ENCODE results near the gene NAALADL2. TPM values are rescaled to one million over a fixed set of nuclear protein-coding genes. Genes with fewer than 3 reads are reported as not detected.
"Not testable (repeated sequence)": the region's sequence is repeated elsewhere in the genome, so short reads cannot be mapped to it uniquely, and the experiment has no call there.

Gene NAALADL2
- total RNA-seq, 1 donor from 2014 or later = 1.3 TPM

DNA sequence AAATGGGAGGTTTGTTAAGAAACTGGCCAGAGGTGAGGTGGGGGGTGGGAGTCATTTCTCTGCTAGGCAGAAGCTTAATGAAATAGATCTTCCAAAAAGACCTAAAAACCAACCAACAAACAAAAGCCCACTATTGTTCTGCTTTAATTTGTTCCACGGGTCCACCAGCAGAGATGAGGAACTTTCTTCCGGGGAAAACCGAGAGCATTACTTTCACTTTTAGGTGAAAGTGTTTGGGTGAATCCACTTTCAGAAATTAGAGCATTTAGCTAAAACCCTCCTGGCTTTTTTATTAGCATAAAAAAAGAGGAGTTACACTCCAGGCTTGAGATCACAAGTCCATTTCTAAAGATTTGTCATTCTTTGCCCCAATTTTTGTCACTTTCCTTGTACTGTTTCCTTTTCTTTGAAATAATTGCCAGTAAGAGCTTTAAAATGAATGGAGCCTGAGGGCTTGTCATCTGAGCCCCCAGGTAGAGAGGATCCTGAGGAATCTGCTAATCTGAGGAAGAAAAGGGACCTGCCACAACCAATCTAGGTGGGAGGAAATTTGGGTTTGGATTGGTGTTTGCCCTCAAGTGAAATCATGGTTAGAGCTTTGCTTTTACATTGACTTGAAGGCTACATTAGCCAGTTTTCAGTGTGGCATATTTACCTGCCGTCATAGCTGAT, 667.6 kb downstream of the NAALADL2 start:
- no peak for DNase-seq (ENCODE audit: extremely low read depth, low read depth, low spot score)

DNA sequence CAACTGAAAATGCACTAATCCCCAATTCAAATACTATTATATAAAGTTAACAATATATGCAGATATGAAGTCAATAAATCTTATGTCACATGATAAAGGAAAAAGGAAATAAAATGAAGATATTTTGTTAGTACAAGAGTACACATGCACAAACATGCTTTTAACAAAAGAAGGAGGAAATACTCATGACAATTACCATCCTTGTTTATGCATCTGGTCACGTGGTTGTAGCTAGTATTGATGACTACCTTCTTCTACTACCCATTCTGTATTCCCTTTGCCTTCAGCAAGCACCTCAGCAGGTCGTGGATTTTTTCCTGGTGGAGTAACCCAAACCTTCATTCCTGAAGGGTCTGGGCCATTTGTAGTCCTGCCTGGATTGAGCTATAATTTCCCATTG, 669.6 kb downstream of the NAALADL2 start:
- DNase-seq (ENCODE audit: extremely low read depth, low read depth, low spot score) = not testable (repeated sequence)

DNA sequence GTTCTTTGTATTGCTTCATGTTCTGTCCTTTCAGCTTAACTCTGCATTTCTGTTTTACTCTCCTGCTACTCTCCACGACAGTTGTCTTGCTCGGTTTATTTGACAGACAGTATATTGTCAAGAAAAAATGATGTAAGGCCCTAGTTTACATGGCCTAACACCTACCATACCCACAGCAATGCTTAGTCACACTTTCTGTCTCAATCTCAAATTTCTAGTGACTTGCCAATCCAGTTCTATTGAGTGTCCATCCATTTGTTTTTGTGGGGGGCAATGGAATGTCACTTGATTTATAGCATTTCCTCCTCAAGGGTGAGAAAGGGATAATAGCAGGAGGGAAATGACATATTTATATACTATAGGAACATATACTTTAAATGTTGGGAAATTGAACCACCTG, 676.2 kb downstream of the NAALADL2 start:
- no peak for DNase-seq (ENCODE audit: extremely low read depth, low read depth, low spot score)

DNA sequence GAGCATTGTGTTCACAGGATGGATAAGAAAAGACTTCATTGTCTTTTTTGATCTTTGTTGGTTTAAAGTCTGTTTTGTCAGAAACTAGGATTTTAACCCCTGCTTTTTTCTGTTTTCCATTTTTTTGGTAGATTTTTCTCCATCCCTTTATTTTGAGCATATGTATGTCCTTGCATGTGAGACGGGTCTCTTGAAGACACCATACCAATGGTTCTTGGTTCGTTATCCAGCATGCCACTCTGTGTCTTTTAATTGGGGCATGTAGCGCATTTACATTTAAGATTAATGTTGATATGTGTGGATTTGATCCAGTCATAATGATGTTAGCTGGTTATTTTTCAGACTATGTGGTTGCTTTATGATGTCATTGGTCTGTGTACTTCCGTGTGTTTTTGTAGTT, 687.0 kb downstream of the NAALADL2 start:
- no peak for DNase-seq (ENCODE audit: extremely low read depth, low read depth, low spot score)

DNA sequence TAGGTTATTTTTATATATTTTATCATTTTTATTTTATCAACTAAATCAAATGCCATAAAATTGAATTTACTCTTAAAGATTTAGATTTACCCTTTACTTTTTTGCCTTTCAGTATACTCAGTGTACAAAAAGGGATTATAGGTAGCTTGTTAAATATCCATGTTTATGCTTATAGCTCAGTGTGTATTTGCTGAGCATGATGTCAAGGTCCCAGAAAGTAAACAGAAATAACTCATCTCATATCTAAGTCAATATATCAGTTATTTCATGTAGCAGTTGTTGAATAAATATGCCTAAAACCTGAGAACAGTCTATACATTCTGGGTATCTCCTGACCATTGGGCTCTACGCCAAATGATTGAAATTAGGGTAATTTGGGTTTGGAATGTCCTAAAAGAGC, 693.8 kb downstream of the NAALADL2 start:
- no peak for DNase-seq (ENCODE audit: extremely low read depth, low read depth, low spot score)

DNA sequence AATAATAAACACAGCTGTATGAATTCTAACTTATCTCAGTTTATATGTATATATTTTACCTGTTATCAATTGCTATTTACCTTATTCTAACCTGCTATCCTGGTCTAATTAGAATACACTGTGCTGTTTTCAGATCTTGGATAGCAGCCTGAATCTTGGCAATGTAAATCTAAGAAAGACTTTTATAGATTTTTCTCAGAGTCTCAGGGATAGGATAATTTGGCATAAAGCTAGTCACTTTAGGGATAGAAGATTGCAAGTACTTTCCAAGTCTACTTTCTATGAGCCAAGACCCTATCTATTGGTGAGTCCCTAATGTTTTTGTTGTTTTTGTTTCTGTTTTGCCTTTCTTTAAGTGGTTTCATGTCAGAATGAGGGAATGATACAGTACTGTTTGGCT, 695.7 kb downstream of the NAALADL2 start:
- DNase-seq (ENCODE audit: extremely low read depth, low read depth, low spot score) = no peak

DNA sequence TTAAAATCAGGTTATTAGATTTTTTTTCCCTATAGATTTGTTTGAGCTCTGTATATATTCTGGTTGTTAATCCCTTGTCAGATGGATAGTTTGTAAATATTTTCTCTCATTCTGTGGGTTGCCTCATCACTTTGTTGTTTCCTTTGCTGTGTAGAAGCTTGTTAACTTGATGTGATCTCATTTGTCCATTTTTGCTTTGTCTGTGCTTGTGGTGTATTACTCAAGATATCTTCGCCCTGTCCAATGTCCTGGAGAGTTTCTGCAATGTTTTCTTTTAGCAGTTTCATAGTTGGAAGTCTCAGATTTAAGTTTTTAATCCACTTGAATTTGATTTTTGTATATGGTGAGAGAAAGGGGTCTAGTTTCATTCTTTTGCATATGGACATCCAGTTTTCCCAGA, 699.1 kb downstream of the NAALADL2 start:
- DNase-seq (ENCODE audit: extremely low read depth, low read depth, low spot score) = no peak

DNA sequence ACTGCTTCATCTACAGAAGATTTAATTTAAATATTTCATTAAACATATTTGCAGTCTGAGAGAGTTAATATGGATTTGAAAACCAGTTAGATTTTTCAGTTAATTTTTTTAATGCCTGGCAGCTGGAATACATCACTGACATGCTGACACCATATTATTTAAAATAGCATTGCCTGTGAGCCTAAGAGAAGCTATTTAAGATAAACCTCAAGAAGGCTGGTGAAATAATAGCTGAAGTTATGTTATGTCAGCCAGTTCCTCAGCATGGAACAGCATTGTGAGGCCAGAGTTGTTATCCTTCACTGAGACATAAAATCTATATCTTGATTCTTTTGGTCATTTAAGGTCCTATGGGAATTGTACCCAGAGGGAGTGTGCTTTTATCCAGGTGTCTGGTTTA, 705.2 kb downstream of the NAALADL2 start:
- DNase-seq (ENCODE audit: extremely low read depth, low read depth, low spot score) = no peak

DNA sequence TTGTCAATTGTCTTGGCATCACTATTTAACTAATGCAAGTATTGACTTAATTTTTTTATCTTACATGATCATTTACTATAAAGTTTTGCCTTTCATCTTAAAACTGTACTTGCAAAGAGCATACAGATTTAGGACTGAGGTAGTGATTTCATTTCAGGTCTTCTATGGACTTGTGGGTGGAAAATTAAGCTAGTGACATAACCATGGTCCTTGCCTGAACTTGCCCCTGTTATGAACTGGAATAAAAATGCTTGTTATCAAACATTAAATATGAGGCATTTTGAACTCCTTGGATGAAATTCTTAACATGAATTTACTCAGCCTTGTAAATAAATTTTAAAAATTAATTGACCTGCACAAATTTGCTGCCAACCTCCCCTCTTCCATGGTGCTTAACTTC, 712.0 kb downstream of the NAALADL2 start:
- DNase-seq (ENCODE audit: extremely low read depth, low read depth, low spot score) = no peak

DNA sequence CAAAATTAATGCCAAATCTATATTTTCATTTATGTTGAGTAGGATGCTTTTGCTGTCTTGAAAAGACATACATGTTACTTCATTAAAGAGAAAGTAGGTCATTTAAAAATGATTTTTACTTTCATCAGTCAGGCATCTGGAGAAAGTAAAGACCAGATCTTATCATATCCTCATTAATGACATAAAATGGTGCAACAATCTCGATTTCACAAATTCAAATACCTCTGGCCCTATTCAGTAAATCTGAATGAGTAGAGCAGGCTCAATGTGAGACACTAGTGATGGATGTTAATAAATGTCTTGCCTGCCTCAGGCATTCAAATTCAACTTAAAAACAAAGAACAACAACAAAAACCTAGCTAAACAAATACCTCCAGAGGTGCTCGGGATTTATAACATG, 714.1 kb downstream of the NAALADL2 start:
- DNase-seq (ENCODE audit: extremely low read depth, low read depth, low spot score) = no peak

DNA sequence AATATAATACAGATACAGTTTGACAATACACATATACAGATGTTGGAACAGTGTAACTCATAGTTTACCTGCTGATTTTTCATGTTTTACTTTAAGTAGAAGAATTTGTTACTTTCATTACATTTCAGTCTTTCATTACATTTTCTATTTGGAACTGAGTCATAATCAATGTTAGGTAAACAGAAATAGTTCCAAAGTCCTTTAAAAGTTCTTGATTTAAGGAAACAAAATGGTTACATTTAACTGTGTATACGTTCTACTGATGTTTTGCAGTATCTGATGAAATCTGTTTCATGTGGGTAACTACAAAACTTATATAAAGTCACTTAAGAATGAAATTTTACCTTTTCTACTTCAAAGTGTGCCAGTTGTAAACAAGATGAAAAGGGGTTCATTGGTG, 721.2 kb downstream of the NAALADL2 start:
- no peak for DNase-seq (ENCODE audit: extremely low read depth, low read depth, low spot score)

DNA sequence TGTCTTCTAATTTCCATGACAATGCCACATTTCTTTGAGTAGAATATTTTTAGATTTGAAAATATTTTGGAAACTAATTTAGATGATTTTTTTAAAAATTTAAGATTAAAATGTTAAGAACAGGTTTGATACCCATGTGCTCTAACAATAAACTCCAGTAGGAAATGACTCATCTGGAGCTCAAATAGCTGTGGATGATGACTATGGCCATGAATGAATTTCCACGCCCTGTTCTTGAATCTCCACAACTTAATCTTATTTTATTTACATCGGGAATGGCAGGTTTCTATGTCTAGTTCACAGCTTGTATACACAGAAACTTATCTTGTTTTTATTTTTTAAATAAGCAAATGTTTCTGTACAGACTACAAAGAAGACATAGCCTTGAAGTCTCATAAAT, 726.8 kb downstream of the NAALADL2 start:
- no peak for DNase-seq (ENCODE audit: extremely low read depth, low read depth, low spot score)

DNA sequence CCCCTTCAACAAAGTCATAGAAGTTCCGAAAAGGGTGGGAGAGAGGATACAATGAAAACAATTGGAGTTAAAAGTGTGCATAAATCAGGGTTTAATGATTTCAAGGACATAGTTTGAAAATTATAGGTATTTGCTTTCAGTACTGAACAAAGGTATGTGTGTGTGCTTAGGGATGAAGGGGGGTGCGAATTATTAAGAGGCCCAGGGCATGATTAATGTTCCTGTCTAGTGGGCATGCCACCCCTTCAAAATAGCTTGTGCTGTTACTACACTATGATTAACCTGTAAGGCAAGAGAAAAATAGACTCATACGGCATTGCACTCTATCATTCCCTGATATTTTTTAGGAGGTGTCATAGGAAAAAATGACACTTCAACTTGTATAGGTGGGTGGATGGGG, 731.6 kb downstream of the NAALADL2 start:
- DNase-seq (ENCODE audit: extremely low read depth, low read depth, low spot score) = no peak

DNA sequence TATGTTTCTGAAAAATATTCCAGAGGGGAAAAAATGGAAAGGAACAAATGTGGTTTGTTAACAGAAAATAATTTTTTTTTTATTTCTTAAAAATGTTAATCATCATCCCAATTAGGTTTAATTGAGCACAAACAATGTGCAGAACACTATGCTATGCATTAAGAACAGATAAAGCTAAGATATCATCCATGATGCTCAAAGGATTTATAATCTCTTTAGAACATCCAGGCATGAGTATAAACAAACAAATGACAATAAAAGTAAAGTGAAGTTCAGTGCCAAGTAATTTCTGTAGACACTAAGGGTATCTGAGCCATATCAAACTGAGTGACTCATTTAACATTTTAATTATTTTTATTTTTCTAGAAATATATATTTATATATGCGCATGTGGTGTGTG, 732.2 kb downstream of the NAALADL2 start:
- no peak for DNase-seq (ENCODE audit: extremely low read depth, low read depth, low spot score)

DNA sequence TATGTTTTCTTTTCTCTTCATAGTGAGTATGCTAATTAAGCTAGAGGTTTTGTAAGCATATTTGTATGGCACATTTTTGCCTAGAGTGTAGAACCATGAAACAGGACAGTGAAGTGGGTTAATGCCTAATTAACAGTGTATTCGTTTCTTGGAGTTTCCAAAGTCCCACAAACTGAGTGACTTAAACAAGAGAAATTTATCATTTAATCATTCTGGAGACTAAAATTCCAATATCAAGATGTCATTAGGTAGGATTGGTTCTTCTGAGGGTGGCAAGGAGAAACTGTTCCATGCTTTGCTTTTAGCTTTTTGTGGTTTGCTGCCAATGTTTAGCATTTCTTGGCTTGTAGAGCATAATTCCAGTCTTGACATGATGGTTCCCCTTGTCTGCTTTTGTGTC, 734.2 kb downstream of the NAALADL2 start:
- DNase-seq (ENCODE audit: extremely low read depth, low read depth, low spot score) = no peak

DNA sequence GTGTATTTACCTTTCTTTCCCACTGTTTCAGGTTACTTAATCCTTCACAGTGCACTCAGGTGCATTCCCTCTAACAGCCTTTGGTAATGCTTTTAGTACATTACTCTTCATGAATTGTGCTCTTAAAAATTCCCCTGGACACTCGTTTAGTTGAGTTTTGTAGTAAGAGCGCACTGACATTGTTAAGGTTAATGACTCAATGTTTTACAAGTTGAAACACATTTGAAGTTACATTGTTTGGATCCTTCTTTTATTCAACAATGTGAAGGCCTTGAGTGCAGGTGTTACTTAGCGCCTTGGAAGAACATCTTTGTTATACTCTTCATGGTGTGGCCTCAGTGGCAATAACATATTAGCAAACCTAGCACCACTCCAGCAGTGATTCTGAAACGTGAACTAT, 739.6 kb downstream of the NAALADL2 start:
- DNase-seq (ENCODE audit: extremely low read depth, low read depth, low spot score) = no peak

DNA sequence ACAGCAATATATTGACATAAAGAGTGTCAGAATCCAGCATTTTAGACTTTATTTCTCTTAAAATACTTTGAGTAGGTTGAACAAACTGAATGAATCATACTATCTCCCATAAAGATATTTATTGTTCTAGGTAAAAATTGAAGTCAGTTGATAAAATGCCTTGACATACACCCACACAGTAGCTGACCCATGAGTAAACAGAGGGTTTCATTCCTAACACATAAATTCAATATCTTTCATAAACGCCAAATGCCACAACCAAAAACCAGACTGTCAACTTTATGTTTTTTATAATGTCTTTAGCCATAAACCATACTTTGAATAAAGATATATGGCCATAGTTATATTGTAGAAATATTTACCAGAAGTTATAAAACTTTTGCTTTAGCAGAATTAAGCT, 742.4 kb downstream of the NAALADL2 start:
- DNase-seq (ENCODE audit: extremely low read depth, low read depth, low spot score) = no peak

DNA sequence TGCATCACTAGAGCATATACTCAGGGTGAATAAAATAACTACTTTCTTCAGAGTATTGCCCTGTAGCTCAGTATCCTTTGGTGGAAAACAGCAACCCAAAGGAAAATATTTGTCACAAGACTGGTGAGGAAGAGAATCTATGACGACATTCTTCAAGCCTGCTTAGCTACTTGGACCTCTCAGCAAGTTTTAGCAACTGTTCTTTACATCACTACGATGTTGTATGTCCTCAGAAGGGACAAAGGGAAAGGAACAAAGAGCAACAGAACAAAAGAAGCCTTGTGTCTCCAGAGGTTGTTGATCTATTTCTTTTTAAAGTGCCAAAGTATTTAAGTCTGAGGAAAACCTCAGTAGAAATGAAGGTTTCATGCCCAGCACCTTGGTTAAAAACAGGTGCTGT, 746.7 kb downstream of the NAALADL2 start:
- no peak for DNase-seq (ENCODE audit: extremely low read depth, low read depth, low spot score)

DNA sequence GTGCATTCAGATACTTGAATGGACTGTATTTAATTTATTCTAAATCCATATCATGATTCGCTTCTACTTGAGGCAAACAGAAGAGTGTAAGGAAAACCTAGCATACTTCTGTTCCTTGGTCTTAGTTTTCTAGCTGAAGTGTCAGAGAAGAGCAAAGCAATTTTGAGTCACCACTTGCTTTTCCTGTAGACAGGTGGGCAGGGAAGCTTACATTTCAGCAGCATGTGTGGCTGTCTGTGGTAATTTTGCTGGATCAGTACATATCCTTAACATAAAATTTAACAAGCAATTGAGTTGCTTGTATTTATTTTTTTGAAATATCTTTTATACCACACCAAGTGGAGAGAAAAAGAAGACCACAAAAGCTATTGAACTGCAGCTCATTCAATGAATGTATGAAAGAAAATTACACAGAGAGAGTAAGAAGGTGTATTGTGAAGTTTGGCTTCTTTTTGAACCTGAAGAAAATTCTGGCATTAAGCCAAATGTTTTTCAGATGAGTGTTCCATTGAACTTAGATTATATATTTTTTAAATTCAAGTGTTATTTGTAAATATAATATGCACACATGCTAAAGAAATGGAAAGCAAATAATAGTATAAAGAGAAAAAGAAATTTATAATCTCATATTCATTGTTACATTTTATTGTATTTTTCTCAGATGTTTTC, 747.6 kb downstream of the NAALADL2 start:
- no peak for DNase-seq (ENCODE audit: extremely low read depth, low read depth, low spot score)

DNA sequence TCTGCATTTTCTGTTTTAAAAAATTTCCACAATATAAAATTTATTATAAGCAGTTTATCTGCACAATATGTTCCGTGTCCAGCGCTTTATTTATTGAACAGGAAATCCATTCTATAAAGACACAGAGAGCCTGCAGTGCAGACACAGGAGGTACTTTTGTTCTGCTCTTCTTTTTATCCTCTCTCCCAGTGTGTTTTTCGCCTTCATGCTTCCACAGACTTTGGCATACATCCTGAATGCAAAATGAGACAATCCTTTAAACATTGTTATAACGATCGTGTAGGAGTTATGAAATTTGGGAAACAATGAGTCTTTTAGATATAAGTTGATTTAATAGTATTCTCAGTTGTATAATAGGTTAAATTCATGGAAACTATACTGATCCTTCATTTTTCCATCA, 749.2 kb downstream of the NAALADL2 start:
- DNase-seq (ENCODE audit: extremely low read depth, low read depth, low spot score) = no peak

DNA sequence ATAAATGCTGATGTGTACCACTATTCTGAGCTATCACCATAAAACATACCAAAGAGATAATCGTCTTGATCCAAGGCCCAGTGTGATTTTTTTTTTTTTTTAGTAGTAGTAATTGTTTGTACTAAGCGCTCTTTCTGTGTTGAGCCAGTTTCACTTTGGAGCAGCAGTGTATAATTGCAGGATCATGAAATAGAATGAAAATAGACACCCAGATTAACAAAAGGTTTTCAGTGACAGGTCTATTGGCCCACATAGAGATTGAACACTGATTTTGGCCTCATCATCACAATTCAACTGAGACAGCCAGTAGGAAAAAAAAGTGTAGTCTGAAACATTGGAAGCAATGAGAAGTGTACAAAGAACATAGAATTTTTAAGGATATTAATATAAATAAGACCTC, 749.8 kb downstream of the NAALADL2 start:
- no peak for DNase-seq (ENCODE audit: extremely low read depth, low read depth, low spot score)

DNA sequence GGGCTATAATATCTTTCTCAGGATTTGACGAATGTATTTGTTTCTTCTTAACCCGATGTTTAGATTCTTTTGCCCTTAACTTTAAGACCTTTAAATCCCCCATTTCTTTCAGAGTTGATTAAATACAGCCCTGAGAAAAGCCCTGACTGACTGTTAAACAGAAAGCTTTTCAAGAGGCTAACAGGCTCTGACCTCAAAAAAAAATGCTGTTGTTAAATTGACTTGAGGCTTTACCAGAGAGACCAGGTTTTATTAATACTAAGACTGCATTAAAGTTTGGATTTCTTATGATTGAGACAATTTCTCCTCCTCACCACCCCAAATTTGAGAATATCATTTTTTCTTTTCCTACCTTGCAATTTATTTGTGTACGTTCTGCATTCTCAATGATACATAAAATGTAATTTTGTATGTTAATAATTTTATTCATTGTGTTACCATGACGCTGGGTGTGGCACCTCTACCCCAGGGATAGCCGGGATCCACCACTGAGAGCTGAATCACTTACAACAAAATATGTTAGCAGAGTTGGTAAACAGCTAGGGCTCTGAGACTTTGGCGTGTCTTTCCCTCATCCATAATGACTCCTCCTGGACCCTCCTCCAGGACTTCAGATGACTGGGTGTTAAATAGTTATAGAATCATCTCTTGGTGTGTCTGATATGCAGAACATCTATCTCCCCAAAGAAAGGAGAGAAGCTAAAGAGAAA, 753.5 kb downstream of the NAALADL2 start:
- DNase-seq (ENCODE audit: extremely low read depth, low read depth, low spot score) = no peak
